CD4-positive, alpha-beta T cell treated with Interleukin-4 for 4 hours (primary cell): Measurements from ENCODE around the gene EIF3L.

Experiments
- DNase-seq: peaks from one replicate; pipeline ENCODE4 v3.0.0-alpha.2; 2020

The EIF3L gene

DNA sequence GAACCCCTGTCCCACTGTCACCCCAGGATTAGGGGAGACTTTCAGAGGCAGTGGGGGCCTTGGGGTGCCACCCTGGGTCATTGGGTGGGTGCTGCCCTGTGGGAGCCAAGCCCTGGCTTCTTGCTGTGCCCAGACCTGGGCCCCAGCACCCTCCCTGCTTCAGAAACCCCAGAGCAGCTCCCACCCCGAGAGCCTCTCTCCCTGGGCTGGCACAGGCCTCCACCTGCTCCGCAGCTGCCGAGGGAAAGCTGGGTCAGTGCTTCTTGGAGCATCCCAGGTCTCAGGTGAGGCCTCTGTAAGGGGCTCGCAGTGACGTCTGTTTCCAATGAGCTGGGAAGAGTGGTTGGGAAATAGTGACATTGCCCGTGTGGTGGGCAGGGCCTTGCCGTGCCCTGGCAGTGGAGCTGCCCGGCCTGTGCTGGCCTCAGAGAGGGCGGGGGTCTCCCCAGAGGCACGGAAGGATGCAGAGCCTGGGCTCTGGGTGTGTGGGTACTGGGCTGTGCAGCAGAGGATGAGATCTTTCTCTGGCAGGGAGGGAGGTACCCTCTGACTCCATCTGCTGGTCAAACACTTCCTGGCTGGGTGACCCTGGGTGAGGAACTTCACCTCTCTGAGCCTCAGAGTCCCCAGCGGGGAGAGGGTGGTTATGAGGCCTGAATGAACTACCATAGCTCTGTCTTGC lies 81.2 kb downstream of the EIF3L start:
- DNase-seq: no peak

DNA sequence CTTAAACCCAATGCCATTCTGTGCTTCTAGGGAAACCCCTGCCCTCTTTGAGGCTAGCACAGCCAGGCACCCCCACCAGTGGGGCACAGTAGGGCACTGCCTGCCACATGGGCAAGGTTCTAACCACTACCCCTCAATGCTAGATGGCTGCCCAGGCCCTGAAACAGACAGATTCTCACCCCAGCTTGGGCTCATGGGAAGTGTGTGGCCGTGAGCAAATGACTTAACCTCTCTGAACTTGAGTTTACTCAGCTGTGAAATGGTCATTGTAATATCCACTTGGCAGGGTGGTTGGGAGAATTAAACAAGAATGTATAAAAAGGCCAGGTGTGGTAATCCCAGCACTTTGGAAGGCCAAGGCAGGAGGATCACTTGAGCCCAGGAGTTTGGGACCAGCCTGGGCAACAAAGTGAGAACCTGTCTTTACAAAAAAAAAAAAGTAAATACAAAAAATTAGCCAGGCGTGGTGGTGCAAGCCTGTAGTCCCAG lies 81.8 kb downstream of the EIF3L start:
- DNase-seq: no peak

GRCh38 chr22:37931893-37932389 lies 82.7 kb downstream of the EIF3L start:
- no peak for DNase-seq

DNA sequence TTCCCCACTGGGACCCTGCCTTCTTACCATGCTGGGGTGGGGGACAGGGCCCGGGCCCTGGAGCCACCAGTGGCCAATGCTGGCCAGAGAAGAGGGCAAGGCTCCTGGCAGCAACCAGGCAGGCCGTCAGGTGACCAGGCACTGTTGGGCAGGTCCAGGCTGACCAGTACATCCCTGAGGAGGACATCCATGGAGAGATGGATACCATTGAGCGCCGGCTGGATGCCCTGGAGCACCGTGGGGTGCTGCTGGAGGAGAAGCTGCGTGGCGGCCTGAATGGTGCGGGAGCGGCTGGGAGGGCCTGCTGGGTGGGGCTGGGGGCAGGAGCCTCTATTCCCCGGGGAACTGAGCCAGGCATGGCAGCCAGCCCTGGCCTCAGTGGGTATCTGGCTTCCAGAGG lies 83.2 kb downstream of the EIF3L start:
- no peak for DNase-seq

GRCh38 chr22:37932821-37933578 lies 83.8 kb downstream of the EIF3L start:
- DNase-seq: no peak

GRCh38 chr22:37933711-37934376 lies 84.6 kb downstream of the EIF3L start:
- DNase-seq: peak; percentile 77
